Keratinocyte (primary cell): ENCODE measurements around the gene OAS3.

Experiments
- CTCF ChIP-seq, 3 experiments: IDR thresholded peaks in 1 of 3; conservative IDR thresholded peaks in 1 of 3; optimal IDR thresholded peaks in 1 of 3; 2 replicates in 2 of 3; 3 replicates in 1 of 3; pipeline versions ENCODE3 to v1.5.1; 2011; ENCODE audit warnings: low read length in 3 of 3, mild to moderate bottlenecking in 3 of 3, moderate library complexity in 2 of 3, control low read depth in 1 of 3, inconsistent platforms in 1 of 3; ENCODE audit not compliant: insufficient read depth in 2 of 3; ENCODE audit errors: extremely low read depth in 1 of 3
- EZH2 ChIP-seq: IDR thresholded peaks from one replicate; pipeline ENCODE4 v1.6.1; 2012; ENCODE audit warnings: inconsistent platforms, mild to moderate bottlenecking, low read length, moderate library complexity

GRCh38 chr12:112998987-112999767 is 60.9 kb downstream of the OAS3 start:
- TF ChIP-seq EZH2 = no peak
- no peak for TF ChIP-seq CTCF (optimal IDR thresholded peaks at IDR 0.05 in 1 of 3, IDR thresholded peaks at IDR 0.05 in 1 of 3, conservative IDR thresholded peaks at IDR 0.05 in 1 of 3; ENCODE audit: extremely low read depth in 1 of 3, insufficient read depth in 2 of 3, low read length in 3 of 3)
